DND-41 (cell line): ENCODE data around the gene C1QTNF12.

Experiments used
- EZH2 ChIP-seq: IDR thresholded peaks from 3 replicates; pipeline ENCODE4 v1.6.1; 2012; ENCODE audit warnings: borderline replicate concordance, low read depth, mild to moderate bottlenecking, moderate library complexity, low read length, inconsistent platforms; ENCODE audit not compliant: severe bottlenecking
- TF ChIP-seq, protein P1 (sequence below): IDR thresholded peaks from 2 replicates; pipeline ENCODE4 v1.5.1; 2012; ENCODE audit warnings: borderline replicate concordance, low read length, moderate library complexity, mild to moderate bottlenecking; ENCODE audit not compliant: poor library complexity, severe bottlenecking; ENCODE audit errors: extremely low read depth

DNA sequence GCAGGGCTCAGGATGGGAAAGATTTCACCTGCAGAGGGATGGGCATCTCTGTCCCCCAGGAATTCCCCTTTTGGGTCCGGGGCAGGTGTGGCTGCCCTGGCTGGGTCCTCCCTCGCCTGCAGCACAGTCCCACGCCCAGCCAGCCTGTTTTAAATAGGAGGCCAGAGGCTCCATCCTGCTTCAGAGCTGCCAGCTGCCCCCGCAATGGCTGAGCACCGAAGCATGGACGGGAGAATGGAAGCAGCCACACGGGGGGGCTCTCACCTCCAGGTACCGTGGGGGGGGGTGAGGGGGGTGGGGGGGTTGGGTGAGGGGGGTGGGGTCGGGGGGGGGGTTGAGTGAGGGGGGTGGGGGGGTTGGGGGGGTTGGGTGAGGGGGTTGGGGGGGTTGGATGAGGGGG is 37.3 kb upstream of the C1QTNF12 start:
- TF ChIP-seq, protein P1, sequence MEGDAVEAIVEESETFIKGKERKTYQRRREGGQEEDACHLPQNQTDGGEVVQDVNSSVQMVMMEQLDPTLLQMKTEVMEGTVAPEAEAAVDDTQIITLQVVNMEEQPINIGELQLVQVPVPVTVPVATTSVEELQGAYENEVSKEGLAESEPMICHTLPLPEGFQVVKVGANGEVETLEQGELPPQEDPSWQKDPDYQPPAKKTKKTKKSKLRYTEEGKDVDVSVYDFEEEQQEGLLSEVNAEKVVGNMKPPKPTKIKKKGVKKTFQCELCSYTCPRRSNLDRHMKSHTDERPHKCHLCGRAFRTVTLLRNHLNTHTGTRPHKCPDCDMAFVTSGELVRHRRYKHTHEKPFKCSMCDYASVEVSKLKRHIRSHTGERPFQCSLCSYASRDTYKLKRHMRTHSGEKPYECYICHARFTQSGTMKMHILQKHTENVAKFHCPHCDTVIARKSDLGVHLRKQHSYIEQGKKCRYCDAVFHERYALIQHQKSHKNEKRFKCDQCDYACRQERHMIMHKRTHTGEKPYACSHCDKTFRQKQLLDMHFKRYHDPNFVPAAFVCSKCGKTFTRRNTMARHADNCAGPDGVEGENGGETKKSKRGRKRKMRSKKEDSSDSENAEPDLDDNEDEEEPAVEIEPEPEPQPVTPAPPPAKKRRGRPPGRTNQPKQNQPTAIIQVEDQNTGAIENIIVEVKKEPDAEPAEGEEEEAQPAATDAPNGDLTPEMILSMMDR, result peak; percentile 6
- TF ChIP-seq EZH2, result no peak
